GM12878 (cell line): Measurements from ENCODE around the gene RMI2. TPM values are rescaled to one million over a fixed set of nuclear protein-coding genes. Genes with fewer than 3 reads are reported as not detected.

Experiments used
- ATAC-seq: fragments of 200-7000 bp; cut with Tn5 transposase; 3 replicates; pipeline ENCODE4 v1.9.1; 2020; ENCODE audit warnings: mild to moderate bottlenecking, moderate library complexity
- BruUV-seq: library from RNA; stranded (reverse); fragments of 400-500 nt; replicated peaks from 2 replicates; lab custom pipeline; 2021; lab: Mats Ljungman, UMichigan
- CTCF ChIA-PET: fragments of 300-600 bp; sonication (Branson Sonifier 250); formaldehyde crosslinking; extraction: SDS; loops from one replicate; lab custom pipeline; 2021; ENCODE audit warnings: inconsistent platforms; lab: Yijun Ruan, JAX
- POLR2A ChIA-PET: fragments of 350-600 bp; formaldehyde crosslinking; extraction: SDS; loops from one replicate; lab custom pipeline; 2021; ENCODE audit warnings: inconsistent platforms; lab: Charles Lee
- RAD21 ChIA-PET: fragments of 300-600 bp; sonication (Branson Sonifier 250); formaldehyde crosslinking; loops from one replicate; lab custom pipeline; 2023; ENCODE audit warnings: antibody characterized with exemption; ENCODE audit not compliant: unreplicated experiment; lab: Charles Lee
- SMC1A ChIA-PET: fragments of 300-600 bp; sonication (Branson Sonifier 250); formaldehyde crosslinking; loops from one replicate; lab custom pipeline; 2023; ENCODE audit not compliant: unreplicated experiment, uncharacterized antibody; lab: Charles Lee
- DNase-seq: peaks from one replicate; pipeline ENCODE4 v3.0.0-alpha.2; 2011; ENCODE audit warnings: low read depth, low spot score
- FAIRE-seq: peaks from 3 replicates; lab custom pipeline; 2011; peaks lifted over from hg19 to GRCh38; lab: Jason Lieb, UNC
- H2AFZ ChIP-seq: 2 replicates; pipeline ENCODE4 v1.6.0; 2011; ENCODE audit warnings: low read depth, low read length, control low read depth; ENCODE audit not compliant: control insufficient read depth
- H3K27ac ChIP-seq: 2 replicates; pipeline ENCODE4 v1.5.1; 2011; ENCODE audit warnings: control low read depth; ENCODE audit not compliant: control insufficient read depth, insufficient read depth
- H3K27me3 ChIP-seq, 2 experiments: replicated peaks in 1 of 2; 2 replicates each; pipeline versions ENCODE4 v1.6.0 to v1.6.1; 2011; ENCODE audit warnings: low read length in 1 of 2; ENCODE audit not compliant: control insufficient read depth in 2 of 2, insufficient read depth in 2 of 2
- H3K36me3 ChIP-seq, 2 experiments: 2 replicates each; pipeline ENCODE4 v1.5.1; 2011; ENCODE audit warnings: low read length in 1 of 2; ENCODE audit not compliant: control insufficient read depth in 2 of 2, insufficient read depth in 2 of 2
- H3K4me1 ChIP-seq: 2 replicates; pipeline ENCODE4 v1.6.1; 2011; ENCODE audit warnings: mild to moderate bottlenecking, low read length, moderate library complexity, mixed read lengths; ENCODE audit not compliant: control insufficient read depth, insufficient read depth
- H3K4me2 ChIP-seq: 2 replicates; pipeline ENCODE4 v1.6.0; 2011; ENCODE audit warnings: control low read depth; ENCODE audit not compliant: control insufficient read depth, insufficient read depth
- H3K4me3 ChIP-seq: fragments of 200-600 bp; sonication (generic); 2 replicates; pipeline ENCODE4 v1.5.1; 2016
- H3K79me2 ChIP-seq: 2 replicates; pipeline ENCODE4 v1.6.0; 2011; ENCODE audit warnings: low read length; ENCODE audit not compliant: control insufficient read depth, insufficient read depth
- H3K9ac ChIP-seq: 2 replicates; pipeline ENCODE4 v1.8.0; 2011; ENCODE audit warnings: low read length, control low read depth, mixed read lengths; ENCODE audit not compliant: control insufficient read depth, insufficient read depth
- H3K9me3 ChIP-seq: replicated peaks from 3 replicates; pipeline ENCODE4 v1.5.1; 2011; ENCODE audit warnings: mild to moderate bottlenecking, low read length; ENCODE audit not compliant: control insufficient read depth, insufficient read depth
- H4K20me1 ChIP-seq: 2 replicates; pipeline ENCODE4 v1.6.0; 2011; ENCODE audit not compliant: control insufficient read depth, insufficient read depth
- ATF7 ChIP-seq: fragments of 450-650 bp; IDR thresholded peaks from 2 replicates; pipeline ENCODE4 v1.6.1; 2016; ENCODE audit warnings: low read depth, mild to moderate bottlenecking
- BRCA1 ChIP-seq: IDR thresholded peaks from 2 replicates; pipeline ENCODE4 v1.6.1; 2011; ENCODE audit warnings: low read depth, low read length, improper control_type of control experiment
- EZH2 ChIP-seq: IDR thresholded peaks from 2 replicates; pipeline ENCODE4 v1.6.1; 2012; ENCODE audit warnings: low read depth, mild to moderate bottlenecking, control low read depth, inconsistent platforms, low read length, borderline replicate concordance; ENCODE audit not compliant: control insufficient read depth
- FOXM1 ChIP-seq: IDR thresholded peaks from 2 replicates; pipeline ENCODE4 v1.6.1; 2012; ENCODE audit warnings: low read depth, mild to moderate bottlenecking, inconsistent platforms, low read length, moderate library complexity
- IRF3 ChIP-seq: fragments of 450-650 bp; IDR thresholded peaks from 2 replicates; pipeline ENCODE4 v1.6.1; 2014; ENCODE audit warnings: mild to moderate bottlenecking
- IRF4 ChIP-seq: IDR thresholded peaks from 2 replicates; pipeline ENCODE4 v1.6.1; 2011; ENCODE audit warnings: low read depth, low read length
- KAT2A ChIP-seq: conservative IDR thresholded peaks from 2 replicates; pipeline ENCODE4 v1.6.1; 2011; ENCODE audit warnings: low read depth, low read length; ENCODE audit not compliant: control insufficient read depth
- MEF2B ChIP-seq: fragments of 450-650 bp; IDR thresholded peaks from 2 replicates; pipeline ENCODE4 v1.6.1; 2018; ENCODE audit warnings: mild to moderate bottlenecking, moderate library complexity; ENCODE audit not compliant: partially characterized antibody, poor library complexity, severe bottlenecking
- SMAD1 ChIP-seq: fragments of 450-650 bp; IDR thresholded peaks from 2 replicates; pipeline ENCODE4 v1.6.1; 2018; ENCODE audit warnings: mild to moderate bottlenecking, low read depth; ENCODE audit not compliant: partially characterized antibody
- SREBF2 ChIP-seq: IDR thresholded peaks from 2 replicates; pipeline ENCODE4 v1.6.1; 2012; ENCODE audit warnings: mild to moderate bottlenecking, low read length
- SUZ12 ChIP-seq: fragments of 200-600 bp; sonication (generic); IDR thresholded peaks from one replicate; pipeline ENCODE4 v1.6.1; 2018; ENCODE audit warnings: antibody characterized with exemption, mild to moderate bottlenecking; ENCODE audit not compliant: unreplicated experiment
- TCF12 ChIP-seq: IDR thresholded peaks from 2 replicates; pipeline ENCODE4 v1.6.1; 2011; ENCODE audit warnings: low read depth, mild to moderate bottlenecking, low read length
- WGBS: methylation state at CpG from one replicate; pipeline ENCODE4 v1.1.6; 2016; ENCODE audit warnings: low lambda C conversion rate; ENCODE audit not compliant: insufficient replicate concordance, insufficient coverage; ENCODE audit errors: missing lambda C conversion rate; 5-methylcytosine and 5-hydroxymethylcytosine counted together
- in situ Hi-C: fragments of 300-500 bp; cut with MboI; formaldehyde crosslinking; loops from 9 replicates; pipeline ENCODE4 v1.14.3; 2018; ENCODE audit warnings: mixed read lengths
- intact Hi-C: fragments of 100-400 bp; cut with micrococcal nuclease; formaldehyde crosslinking; loops from one replicate; pipeline ENCODE4 v1.14.2; 2022; ENCODE audit not compliant: unreplicated experiment
- polyA plus RNA-seq, 11 experiments: library from polyadenylated mRNA; depleted of rRNA in 4 of 11; unstranded in 6 of 11; stranded (reverse) in 5 of 11; fragments of >200 nt; fragmentation: Nextera tagmentation in 4 of 11; fragmentation: Illumina TruSeq in 1 of 11; extraction: Ambion mirVana in 4 of 11; extraction: Trizol in 1 of 11; gene quantifications; 1 replicate in 1 of 11; 2 replicates in 10 of 11; pipeline versions ENCODE4 v1.2.1 to v1.2.3, GENCODE V29; 2011 to 2016; ENCODE audit warnings: inconsistent platforms in 2 of 11, missing spikeins in 2 of 11, low read depth in 1 of 11
- total RNA-seq, 4 experiments: library from RNA; depleted of rRNA in 3 of 4; stranded (reverse); fragments of >200 nt in 3 of 4; fragmentation: Illumina TruSeq in 1 of 4; extraction: Trizol in 1 of 4; gene quantifications; 2 replicates each; pipeline versions ENCODE4 v1.2.1 to v1.2.3, GENCODE V29; 2013 to 2021
- TF ChIP-seq, protein P1 (sequence below): fragments of 450-650 bp; IDR thresholded peaks from 2 replicates; pipeline ENCODE4 v1.6.1; 2016; ENCODE audit warnings: mild to moderate bottlenecking

Gene RMI2
- total and polyA plus RNA-seq, 10 of the 15 experiments (the other 5 are each of a cell fraction or from before 2014, with no cell fraction given): 9.6 to 68.8 (median 32.1) TPM

GRCh38 chr16:11325404-11326083, 19.7 kb upstream of the RMI2 start (continued):
- TF ChIP-seq, protein P1, sequence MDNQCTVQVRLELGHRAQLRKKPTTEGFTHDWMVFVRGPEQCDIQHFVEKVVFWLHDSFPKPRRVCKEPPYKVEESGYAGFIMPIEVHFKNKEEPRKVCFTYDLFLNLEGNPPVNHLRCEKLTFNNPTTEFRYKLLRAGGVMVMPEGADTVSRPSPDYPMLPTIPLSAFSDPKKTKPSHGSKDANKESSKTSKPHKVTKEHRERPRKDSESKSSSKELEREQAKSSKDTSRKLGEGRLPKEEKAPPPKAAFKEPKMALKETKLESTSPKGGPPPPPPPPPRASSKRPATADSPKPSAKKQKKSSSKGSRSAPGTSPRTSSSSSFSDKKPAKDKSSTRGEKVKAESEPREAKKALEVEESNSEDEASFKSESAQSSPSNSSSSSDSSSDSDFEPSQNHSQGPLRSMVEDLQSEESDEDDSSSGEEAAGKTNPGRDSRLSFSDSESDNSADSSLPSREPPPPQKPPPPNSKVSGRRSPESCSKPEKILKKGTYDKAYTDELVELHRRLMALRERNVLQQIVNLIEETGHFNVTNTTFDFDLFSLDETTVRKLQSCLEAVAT: peak; percentile 74
- TF ChIP-seq FOXM1 (no peak), TCF12 (peak; percentile 50; the same call in 1 of the 2 replicates)

DNA sequence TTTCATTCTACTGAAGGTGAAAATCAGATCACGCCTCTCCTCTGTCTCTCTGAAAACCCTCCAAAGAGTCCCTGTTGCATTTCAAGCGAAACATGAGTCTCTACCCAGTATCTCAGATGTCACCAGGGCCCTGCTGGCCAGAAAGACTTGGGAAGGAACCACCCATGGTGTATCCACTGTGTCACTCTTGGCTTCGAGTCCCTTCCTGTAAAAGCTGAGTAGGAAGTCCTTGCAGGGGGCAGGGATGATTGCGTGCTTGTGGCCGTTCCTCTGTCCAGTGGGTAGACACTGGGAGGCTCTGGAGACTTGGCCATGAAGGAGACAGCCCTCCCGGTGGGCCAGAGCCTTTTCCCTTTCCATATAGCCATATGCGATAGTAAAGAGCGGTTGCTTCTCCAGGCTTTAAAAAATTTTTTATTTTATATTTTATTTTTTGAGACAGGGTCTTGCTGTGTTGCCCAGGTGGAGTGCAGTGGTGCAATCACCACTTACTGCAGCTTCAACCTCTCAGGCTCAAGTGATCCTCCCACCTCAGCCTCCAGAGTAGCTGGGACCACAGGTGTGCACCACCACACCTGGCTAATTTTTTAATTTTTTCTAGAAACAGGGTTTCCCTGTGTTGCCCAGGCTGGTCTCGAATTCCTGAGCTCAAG, 19.0 kb upstream of the RMI2 start:
- intact Hi-C loops: no loop called here
- Histone ChIP-seq H3K4me3 (no peak overlapping the region; the same call in 1 of the 2 replicates), H3K27me3 (no peaks in the 10 kb centered on the region), H3K4me2 (peak overlapping the region; percentile 94), H3K27ac (peak overlapping the region; percentile 89), H3K36me3 (no peaks in the 10 kb centered on the region), H3K4me1 (peaks cover 48% of the 10 kb centered on the region), H3K79me2 (no peaks in the 10 kb centered on the region; the same call in 1 of the 2 replicates), H4K20me1 (no peaks in the 10 kb centered on the region), H3K9me3 (peaks cover 1% of the 10 kb centered on the region; the same call in 2 of the 3 replicates), H3K9ac (peak overlapping the region; percentile 49; the same call in 1 of the 2 replicates), H2AFZ (peak overlapping the region; percentile 54)
- ChIA-PET CTCF (interaction anchor here (0.7 to 5.4 kb wide), 6 partner anchors 15 to 79 kb away, joined by 3 to 40 read pairs (median 4); no protein-coding TSS in a partner anchor), POLR2A (interaction anchor here (0.8 to 2.3 kb wide), 7 partner anchors 13 to 101 kb away, joined by 3 to 14 read pairs (median 4); no protein-coding TSS in a partner anchor), SMC1A (interaction anchor here (0.7 to 3.8 kb wide), 8 partner anchors 13 to 71 kb away, joined by 3 to 34 read pairs (median 6); partner anchors contain the start of gene SOCS1), RAD21 (interaction anchor here (0.7 to 7.0 kb wide), 8 partner anchors 15 to 361 kb away, joined by 3 to 89 read pairs (median 6); partner anchors contain the start of gene SOCS1)
- FAIRE-seq (no peak), DNase-seq (no peak), ATAC-seq (peak; percentile 1; the same call in 2 of the 3 replicates)
- WGBS: 84% methylated on average over 9 of the region's 9 CpGs
- TF ChIP-seq KAT2A (no peak), EZH2 (no peak), IRF4 (no peak), BRCA1 (no peak), SUZ12 (no peak), SMAD1 (no peak), IRF3 (no peak), ATF7 (0 out of 2 replicates have a peak, but pooled peaks have one; percentile 5), SREBF2 (no peak), MEF2B (peak; percentile 3)
- TF ChIP-seq, protein P1: no peak
- no TSS peak for BruUV-seq
- in situ Hi-C loops: no loop called here
